Measurements from ENCODE around the gene MYBPC2. TPM values are rescaled to one million over a fixed set of nuclear protein-coding genes. Genes with fewer than 3 reads are reported as not detected.

MYBPC2 gene
- total RNA-seq (not detected), polyA plus RNA-seq (under 1 TPM in 1 of 2 donors, not detected in 1; 0.10 TPM)

GRCh38 chr19:50432221-50433028, at the start of gene MYBPC2:
TSS of gene MYBPC2 (plus strand) at chr19:50432892. CDS start at chr19:50432954, 62 bp downstream.
- peak within 1 kb of the TSS; percentile 55 to 96 (median 92) for H3K27ac Mint-ChIP-seq
- H3K36me3 Mint-ChIP-seq, result no peaks in the 10 kb centered on the region
- intact Hi-C loops (cut with micrococcal nuclease), result no loop called here
- peak within 1 kb of the TSS; percentile 56 to 65 for H3K4me3 ChIP-seq (ENCODE audit: low read length in 2 of 2)
- DNase-seq, result no peak
- peaks cover 6 to 21% (median 12%) of the 10 kb centered on the region in 4 donors for H3K4me1 Mint-ChIP-seq
- H3K27me3 Mint-ChIP-seq, result peaks cover 7 to 23% of the 10 kb centered on the region in 2 donors
- H3K4me3 Mint-ChIP-seq, result peak within 1 kb of the TSS; percentile 89 to 96 (median 92)
- H3K9me3 Mint-ChIP-seq, result no peaks in the 10 kb centered on the region
- ChIA-PET POLR2A (ENCODE audit: partially characterized antibody) (interaction anchor here (0.7 kb wide), 1 partner anchor 79 kb away, joined by 3 read pairs; the partner anchor contains the start of gene JOSD2), CTCF (ENCODE audit: partially characterized antibody) (interaction anchor here (1.1 kb wide), 1 partner anchor 75 kb away, joined by 3 read pairs; no protein-coding TSS in a partner anchor)
- H3K36me3 ChIP-seq (ENCODE audit: insufficient read depth, low read length), result no peaks in the 10 kb centered on the region
- peak within 1 kb of the TSS; percentile 8 for H3K27ac ChIP-seq (ENCODE audit: low read depth, low read length)
- peaks cover 13% of the 10 kb centered on the region for H3K4me1 ChIP-seq (ENCODE audit: insufficient read depth, low read length)
- H3K9me3 ChIP-seq (ENCODE audit: control insufficient read depth in 1 of 2, low read length in 2 of 2), result no peaks in the 10 kb centered on the region
- H3K27me3 ChIP-seq (ENCODE audit: insufficient read depth, low read length), result no peaks in the 10 kb centered on the region

- Histone ChIP-seq H3K9me3 (ENCODE audit: control insufficient read depth in 1 of 2, low read length in 2 of 2) (no peaks in the 10 kb centered on the region), H3K4me3 (ENCODE audit: low read length in 2 of 2) (peak overlapping the region in 1 of 2 donors; percentile 38), H3K27me3 (ENCODE audit: insufficient read depth, low read length) (no peaks in the 10 kb centered on the region), H3K27ac (ENCODE audit: low read depth, low read length) (peak overlapping the region; percentile 67), H3K4me1 (ENCODE audit: insufficient read depth, low read length) (peaks cover 16% of the 10 kb centered on the region), H3K36me3 (ENCODE audit: insufficient read depth, low read length) (peaks cover 37% of the 10 kb centered on the region)
- CTCF ChIA-PET (ENCODE audit: partially characterized antibody), result interaction anchor here (1.2 kb wide), 1 partner anchor 26 kb away, joined by 3 read pairs; no protein-coding TSS in a partner anchor
- peaks cover 0 to 9% (median 0%) of the 10 kb centered on the region in 8 donors for H3K9me3 Mint-ChIP-seq
- peaks cover 22 to 40% (median 32%) of the 10 kb centered on the region in 4 donors for H3K4me1 Mint-ChIP-seq
- no peaks in the 10 kb centered on the region for H3K27me3 Mint-ChIP-seq
- peak overlapping the region; percentile 91 to 97 (median 94) for H3K4me3 Mint-ChIP-seq
- POLR2A ChIA-PET (ENCODE audit: partially characterized antibody), result interaction anchor here (0.6 to 4.1 kb wide), 9 partner anchors 14 to 128 kb away, joined by 3 to 28 read pairs (median 7); partner anchors contain the start of genes JOSD2 and KCNC3
- intact Hi-C loops (cut with micrococcal nuclease), result loop anchor here (5.0 kb wide), 1 partner anchor 51 kb away; no protein-coding TSS in a partner anchor
- DNase-seq, result peak in 1 of 5 donors; percentile 17
- H3K36me3 Mint-ChIP-seq, result peaks cover 25 to 51% of the 10 kb centered on the region in 2 donors
- H3K27ac Mint-ChIP-seq, result peak overlapping the region; percentile 91 to 98 (median 94)
Measured at GRCh38 chr19:50383001-50383851, 49.5 kb upstream of the MYBPC2 start.

- peak; percentile 98 to 99 (median 99) for DNase-seq
- Mint-ChIP-seq H3K4me3 (peak within 1 kb of the TSS; percentile 91 to 97 (median 94)), H3K27ac (peak within 1 kb of the TSS; percentile 91 to 98 (median 94)), H3K4me1 (peaks cover 22 to 39% (median 32%) of the 10 kb centered on the region in 4 donors), H3K9me3 (peaks cover 0 to 9% (median 0%) of the 10 kb centered on the region in 8 donors), H3K36me3 (peaks cover 23 to 51% of the 10 kb centered on the region in 2 donors), H3K27me3 (no peaks in the 10 kb centered on the region)
- no peaks in the 10 kb centered on the region for H3K27me3 ChIP-seq (ENCODE audit: insufficient read depth, low read length)
- H3K27ac ChIP-seq (ENCODE audit: low read depth, low read length), result peak within 1 kb of the TSS; percentile 67
- H3K4me3 ChIP-seq (ENCODE audit: low read length in 2 of 2), result peak within 1 kb of the TSS; percentile 38 to 80
- ChIA-PET CTCF (ENCODE audit: partially characterized antibody) (interaction anchor here (1.2 kb wide), 1 partner anchor 27 kb away, joined by 3 read pairs; no protein-coding TSS in a partner anchor), POLR2A (ENCODE audit: partially characterized antibody) (interaction anchor here (0.6 to 4.1 kb wide), 11 partner anchors 8 to 127 kb away, joined by 3 to 28 read pairs (median 7); partner anchors contain the start of genes JOSD2, KCNC3 and NR1H2)
- intact Hi-C loops (cut with micrococcal nuclease), result loop anchor here (1.0 to 5.0 kb wide), 6 partner anchors 8 to 127 kb away; partner anchors contain the start of genes JOSD2 and NR1H2
- H3K36me3 ChIP-seq (ENCODE audit: insufficient read depth, low read length), result peaks cover 28% of the 10 kb centered on the region
- H3K4me1 ChIP-seq (ENCODE audit: insufficient read depth, low read length), result peaks cover 16% of the 10 kb centered on the region
- no peaks in the 10 kb centered on the region for H3K9me3 ChIP-seq (ENCODE audit: control insufficient read depth in 1 of 2, low read length in 2 of 2)
Measured at GRCh38 chr19:50383852-50384684, 48.6 kb upstream of the MYBPC2 start, which contains the start of gene POLD1. TSS of gene POLD1 (plus strand) at chr19:50384347. CDS start at chr19:50398852, 14,505 bp downstream.

DNA sequence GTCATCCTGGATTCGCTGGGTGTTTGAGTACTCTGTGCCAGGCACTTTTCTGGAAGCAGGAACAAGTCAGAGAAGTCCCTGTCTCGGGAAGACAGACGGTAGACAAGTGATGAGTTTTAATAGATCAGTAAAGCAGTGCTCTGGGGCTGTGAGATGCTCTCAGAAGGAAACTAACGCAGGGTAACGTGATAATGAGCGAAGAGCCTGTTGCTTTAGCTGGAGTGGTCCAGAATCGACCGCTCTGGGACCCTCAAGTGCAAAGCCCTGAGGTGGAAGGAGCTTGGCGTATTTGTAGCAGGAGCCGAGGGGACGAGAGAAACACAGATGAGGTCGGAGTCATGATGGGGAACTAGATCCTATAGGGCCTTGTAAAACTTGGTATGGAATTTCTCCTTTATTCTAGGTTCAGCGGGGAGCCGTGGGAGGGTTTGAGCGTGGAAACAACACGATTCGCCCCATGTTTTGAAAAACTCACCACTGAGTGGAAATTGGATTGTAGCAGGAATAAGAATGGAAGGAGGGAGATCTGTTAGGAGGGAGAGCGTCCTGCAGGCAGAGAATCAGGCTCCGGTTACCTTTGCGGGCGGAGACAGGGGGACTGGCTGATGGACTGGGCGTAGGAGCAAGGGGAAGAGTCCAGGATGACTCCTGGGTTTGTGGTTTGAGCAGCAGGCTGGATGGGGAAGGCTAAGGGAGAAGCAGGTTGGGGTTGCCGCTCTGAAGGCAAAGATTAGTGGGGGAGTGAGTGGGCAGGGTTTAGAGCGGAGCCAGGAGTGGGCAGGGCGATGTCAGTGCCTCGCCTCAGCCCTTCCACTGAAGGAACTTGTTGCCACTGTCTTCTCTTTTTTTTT, 47.8 kb upstream of the MYBPC2 start:
- peak overlapping the region; percentile 64 for H3K27ac ChIP-seq (ENCODE audit: low read depth, low read length)
- peak overlapping the region; percentile 66 to 98 (median 93) for H3K27ac Mint-ChIP-seq

DNA sequence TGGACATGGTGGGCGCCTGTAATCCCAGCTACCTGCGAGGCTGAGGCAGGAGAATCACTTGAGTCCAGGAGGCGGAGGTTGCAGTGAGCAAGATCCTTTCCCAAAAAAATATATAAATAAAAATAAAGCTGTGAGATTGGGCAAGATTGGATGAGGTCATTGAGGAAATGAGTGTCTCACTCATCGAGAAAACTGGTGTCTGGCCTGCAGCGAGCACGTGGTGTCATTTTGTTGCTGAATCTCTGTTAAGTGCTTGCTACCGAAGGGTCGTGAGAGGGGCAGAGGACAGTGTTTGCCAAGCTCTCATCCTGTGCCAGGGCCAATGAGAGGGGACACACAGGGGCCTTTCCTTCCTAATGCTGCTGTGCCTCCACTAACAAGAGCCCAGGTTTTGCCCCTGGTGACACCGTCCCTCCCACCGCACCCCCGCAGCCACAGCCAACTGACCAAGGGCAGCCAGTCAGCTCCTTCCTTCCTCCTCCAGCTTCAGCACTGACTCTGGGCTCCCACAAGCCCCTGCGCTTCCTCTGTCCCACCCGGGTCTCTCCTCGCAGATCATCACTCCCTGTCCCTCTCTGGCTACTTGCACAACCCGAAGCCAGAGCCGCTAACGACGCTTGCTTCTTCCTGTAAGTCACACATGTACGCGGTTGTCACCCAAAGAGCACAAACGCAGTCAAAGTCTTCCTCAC, 45.4 kb upstream of the MYBPC2 start:
- Histone ChIP-seq H3K27ac (ENCODE audit: low read depth, low read length) (no peak overlapping the region), H3K27me3 (ENCODE audit: insufficient read depth, low read length) (no peaks in the 10 kb centered on the region), H3K9me3 (ENCODE audit: control insufficient read depth in 1 of 2, low read length in 2 of 2) (no peaks in the 10 kb centered on the region), H3K4me3 (ENCODE audit: low read length in 2 of 2) (no peak overlapping the region), H3K36me3 (ENCODE audit: insufficient read depth, low read length) (no peaks in the 10 kb centered on the region), H3K4me1 (ENCODE audit: insufficient read depth, low read length) (peaks cover 16% of the 10 kb centered on the region)
- Mint-ChIP-seq H3K9me3 (peaks cover 0 to 6% (median 0%) of the 10 kb centered on the region in 8 donors), H3K27me3 (no peaks in the 10 kb centered on the region), H3K27ac (peak overlapping the region in 2 of 7 donors; percentile 30 to 57), H3K36me3 (peaks cover 5 to 26% of the 10 kb centered on the region in 2 donors), H3K4me1 (peaks cover 19 to 35% (median 29%) of the 10 kb centered on the region in 4 donors), H3K4me3 (peak overlapping the region in 2 of 8 donors; percentile 12 to 39)
- intact Hi-C loops (cut with micrococcal nuclease), result no loop called here
- ChIA-PET POLR2A (ENCODE audit: partially characterized antibody) (interaction anchor here (1.4 to 4.1 kb wide), 2 partner anchors 29 to 124 kb away, joined by 5 to 28 read pairs; partner anchors contain the start of gene JOSD2), CTCF (ENCODE audit: partially characterized antibody) (interaction anchor here (1.4 to 1.9 kb wide), 2 partner anchors 30 to 73 kb away, joined by 4 to 10 read pairs; no protein-coding TSS in a partner anchor)
- DNase-seq, result no peak

More for the DNA sequence above, 47.8 kb upstream of the MYBPC2 start:
- H3K4me3 Mint-ChIP-seq, result peak overlapping the region; percentile 91 to 97 (median 94)
- H3K27me3 Mint-ChIP-seq, result no peaks in the 10 kb centered on the region
- H3K36me3 Mint-ChIP-seq, result peaks cover 14 to 43% of the 10 kb centered on the region in 2 donors
- intact Hi-C loops (cut with micrococcal nuclease), result loop anchor here (1.0 to 5.0 kb wide), 6 partner anchors 9 to 126 kb away; partner anchors contain the start of genes JOSD2 and NR1H2
- Histone ChIP-seq H3K4me1 (ENCODE audit: insufficient read depth, low read length) (peaks cover 16% of the 10 kb centered on the region), H3K4me3 (ENCODE audit: low read length in 2 of 2) (peak overlapping the region; percentile 38 to 80), H3K27me3 (ENCODE audit: insufficient read depth, low read length) (no peaks in the 10 kb centered on the region), H3K9me3 (ENCODE audit: control insufficient read depth in 1 of 2, low read length in 2 of 2) (no peaks in the 10 kb centered on the region), H3K36me3 (ENCODE audit: insufficient read depth, low read length) (peaks cover 20% of the 10 kb centered on the region)
- H3K9me3 Mint-ChIP-seq, result peaks cover 0 to 8% (median 0%) of the 10 kb centered on the region in 8 donors
- peaks cover 19 to 35% (median 29%) of the 10 kb centered on the region in 4 donors for H3K4me1 Mint-ChIP-seq
- no peak for DNase-seq
- ChIA-PET CTCF (ENCODE audit: partially characterized antibody) (no interaction called here), POLR2A (ENCODE audit: partially characterized antibody) (interaction anchor here (0.9 to 4.1 kb wide), 8 partner anchors 9 to 126 kb away, joined by 3 to 28 read pairs (median 9); partner anchors contain the start of genes JOSD2 and NR1H2)

Data from CD4-positive, alpha-beta memory T cell (primary cell).